WTC11 (cell line): ENCODE data around the gene ENTPD1.

ENCODE experiments used
- ELF4 ChIP-seq: sonication (generic); formaldehyde crosslinking; IDR thresholded peaks from 2 replicates; pipeline ENCODE4 v1.8.1; 2022; ENCODE audit warnings: low read depth, mild to moderate bottlenecking, moderate library complexity, missing genetic modification reagents
- IRF2 ChIP-seq: sonication (generic); formaldehyde crosslinking; IDR thresholded peaks from 2 replicates; pipeline ENCODE4 v1.8.0; 2022; ENCODE audit warnings: low read depth, missing genetic modification reagents, borderline replicate concordance
- TF ChIP-seq, protein P1 (sequence below): fragments of 200-600 bp; IDR thresholded peaks from 2 replicates; pipeline ENCODE4 v1.8.0; 2022; ENCODE audit warnings: antibody characterized with exemption
- TF ChIP-seq, protein P2 (sequence below): sonication (generic); formaldehyde crosslinking; IDR thresholded peaks from 2 replicates; pipeline ENCODE4 v1.8.1; 2022; ENCODE audit warnings: low read depth, missing genetic modification reagents, borderline replicate concordance

GRCh38 chr10:95850791-95851190, 94.8 kb downstream of the ENTPD1 start:
- TF ChIP-seq IRF2 (no peak), ELF4 (CRISPR knock-in tag) (no peak)
- TF ChIP-seq, protein P1, sequence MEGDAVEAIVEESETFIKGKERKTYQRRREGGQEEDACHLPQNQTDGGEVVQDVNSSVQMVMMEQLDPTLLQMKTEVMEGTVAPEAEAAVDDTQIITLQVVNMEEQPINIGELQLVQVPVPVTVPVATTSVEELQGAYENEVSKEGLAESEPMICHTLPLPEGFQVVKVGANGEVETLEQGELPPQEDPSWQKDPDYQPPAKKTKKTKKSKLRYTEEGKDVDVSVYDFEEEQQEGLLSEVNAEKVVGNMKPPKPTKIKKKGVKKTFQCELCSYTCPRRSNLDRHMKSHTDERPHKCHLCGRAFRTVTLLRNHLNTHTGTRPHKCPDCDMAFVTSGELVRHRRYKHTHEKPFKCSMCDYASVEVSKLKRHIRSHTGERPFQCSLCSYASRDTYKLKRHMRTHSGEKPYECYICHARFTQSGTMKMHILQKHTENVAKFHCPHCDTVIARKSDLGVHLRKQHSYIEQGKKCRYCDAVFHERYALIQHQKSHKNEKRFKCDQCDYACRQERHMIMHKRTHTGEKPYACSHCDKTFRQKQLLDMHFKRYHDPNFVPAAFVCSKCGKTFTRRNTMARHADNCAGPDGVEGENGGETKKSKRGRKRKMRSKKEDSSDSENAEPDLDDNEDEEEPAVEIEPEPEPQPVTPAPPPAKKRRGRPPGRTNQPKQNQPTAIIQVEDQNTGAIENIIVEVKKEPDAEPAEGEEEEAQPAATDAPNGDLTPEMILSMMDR = no peak
- TF ChIP-seq, protein P2, sequence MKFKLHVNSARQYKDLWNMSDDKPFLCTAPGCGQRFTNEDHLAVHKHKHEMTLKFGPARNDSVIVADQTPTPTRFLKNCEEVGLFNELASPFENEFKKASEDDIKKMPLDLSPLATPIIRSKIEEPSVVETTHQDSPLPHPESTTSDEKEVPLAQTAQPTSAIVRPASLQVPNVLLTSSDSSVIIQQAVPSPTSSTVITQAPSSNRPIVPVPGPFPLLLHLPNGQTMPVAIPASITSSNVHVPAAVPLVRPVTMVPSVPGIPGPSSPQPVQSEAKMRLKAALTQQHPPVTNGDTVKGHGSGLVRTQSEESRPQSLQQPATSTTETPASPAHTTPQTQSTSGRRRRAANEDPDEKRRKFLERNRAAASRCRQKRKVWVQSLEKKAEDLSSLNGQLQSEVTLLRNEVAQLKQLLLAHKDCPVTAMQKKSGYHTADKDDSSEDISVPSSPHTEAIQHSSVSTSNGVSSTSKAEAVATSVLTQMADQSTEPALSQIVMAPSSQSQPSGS (CRISPR knock-in tag) = no peak
